HG03196 (cell line): Measurements from ENCODE around the gene PAK6.

Experiments
- ATAC-seq: cut with Tn5 transposase; IDR thresholded peaks from one replicate; pipeline ENCODE4 v1.9.1; 2021; ENCODE audit not compliant: unreplicated experiment

Gene PAK6

GRCh38 chr15:40241269-40242212 is 2.7 kb downstream of the PAK6 start:
- ATAC-seq, result no peak

- ATAC-seq, result no peak
Measured at GRCh38 chr15:40242213-40242599, 3.3 kb downstream of the PAK6 start.

- no peak for ATAC-seq
Measured at GRCh38 chr15:40242601-40243000, 3.7 kb downstream of the PAK6 start.

GRCh38 chr15:40243126-40243810 is 4.4 kb downstream of the PAK6 start:
- no peak for ATAC-seq

GRCh38 chr15:40244961-40245523 is 6.2 kb downstream of the PAK6 start:
- no peak for ATAC-seq

- ATAC-seq, result no peak
Measured at GRCh38 chr15:40245666-40246450, 7.0 kb downstream of the PAK6 start.

- no peak for ATAC-seq
Measured at GRCh38 chr15:40246496-40247280, 7.8 kb downstream of the PAK6 start.

GRCh38 chr15:40247406-40247971 is 8.6 kb downstream of the PAK6 start:
- ATAC-seq, result no peak

GRCh38 chr15:40248006-40248783 is 9.3 kb downstream of the PAK6 start:
- no peak for ATAC-seq

- ATAC-seq, result no peak
Measured at GRCh38 chr15:40249477-40250303, 10.8 kb downstream of the PAK6 start.

GRCh38 chr15:40250304-40250656 is 11.4 kb downstream of the PAK6 start:
- ATAC-seq, result no peak

- ATAC-seq, result no peak
Measured at GRCh38 chr15:40250771-40251483, 12.1 kb downstream of the PAK6 start.

- ATAC-seq, result no peak
Measured at GRCh38 chr15:40251486-40252140, 12.8 kb downstream of the PAK6 start.

GRCh38 chr15:40252141-40252437 is 13.2 kb downstream of the PAK6 start:
- ATAC-seq, result no peak

- ATAC-seq, result no peak
Measured at GRCh38 chr15:40252438-40253166, 13.7 kb downstream of the PAK6 start.

GRCh38 chr15:40253167-40253790 is 14.4 kb downstream of the PAK6 start:
- ATAC-seq, result no peak
